Mesothelial cell of epicardium (in vitro differentiated cells): ENCODE results near the gene TM4SF5. TPM values are rescaled to one million over a fixed set of nuclear protein-coding genes. Genes with fewer than 3 reads are reported as not detected.

ENCODE experiments used
- DNase-seq, 2 experiments: peaks; one replicate each; pipeline ENCODE4 v3.0.0; 2021; ENCODE audit warnings: low spot score in 2 of 2; ENCODE audit not compliant: unreplicated experiment in 2 of 2
- H3K27ac Mint-ChIP-seq: 2 replicates; pipeline ENCODE4 v1.8.0; 2021; ENCODE audit warnings: mixed read lengths
- H3K27me3 Mint-ChIP-seq: 2 replicates; pipeline ENCODE4 v1.8.0; 2021; ENCODE audit warnings: low read depth, mixed read lengths
- H3K36me3 Mint-ChIP-seq: 2 replicates; pipeline ENCODE4 v1.8.0; 2021; ENCODE audit warnings: mixed read lengths
- H3K4me1 Mint-ChIP-seq: 2 replicates; pipeline ENCODE4 v1.8.0; 2021; ENCODE audit warnings: mixed read lengths
- H3K4me3 Mint-ChIP-seq: 2 replicates; pipeline ENCODE4 v1.8.0; 2021; ENCODE audit warnings: mild to moderate bottlenecking, moderate library complexity, mixed read lengths
- H3K9me3 Mint-ChIP-seq: 2 replicates; pipeline ENCODE4 v1.8.0; 2021; ENCODE audit warnings: mixed read lengths
- total RNA-seq: library from RNA; stranded (reverse); gene quantifications from 3 replicates; pipeline ENCODE4 v1.2.1, GENCODE V29; 2021
- TF ChIP-seq, protein P1 (sequence below): fragments of 200-600 bp; sonication (generic); IDR thresholded peaks from one replicate; pipeline ENCODE4 v1.5.0; 2021; ENCODE audit warnings: antibody characterized with exemption; ENCODE audit not compliant: unreplicated experiment

The TM4SF5 gene, protein sequence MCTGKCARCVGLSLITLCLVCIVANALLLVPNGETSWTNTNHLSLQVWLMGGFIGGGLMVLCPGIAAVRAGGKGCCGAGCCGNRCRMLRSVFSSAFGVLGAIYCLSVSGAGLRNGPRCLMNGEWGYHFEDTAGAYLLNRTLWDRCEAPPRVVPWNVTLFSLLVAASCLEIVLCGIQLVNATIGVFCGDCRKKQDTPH
- not detected in 3 replicates for total RNA-seq

DNA sequence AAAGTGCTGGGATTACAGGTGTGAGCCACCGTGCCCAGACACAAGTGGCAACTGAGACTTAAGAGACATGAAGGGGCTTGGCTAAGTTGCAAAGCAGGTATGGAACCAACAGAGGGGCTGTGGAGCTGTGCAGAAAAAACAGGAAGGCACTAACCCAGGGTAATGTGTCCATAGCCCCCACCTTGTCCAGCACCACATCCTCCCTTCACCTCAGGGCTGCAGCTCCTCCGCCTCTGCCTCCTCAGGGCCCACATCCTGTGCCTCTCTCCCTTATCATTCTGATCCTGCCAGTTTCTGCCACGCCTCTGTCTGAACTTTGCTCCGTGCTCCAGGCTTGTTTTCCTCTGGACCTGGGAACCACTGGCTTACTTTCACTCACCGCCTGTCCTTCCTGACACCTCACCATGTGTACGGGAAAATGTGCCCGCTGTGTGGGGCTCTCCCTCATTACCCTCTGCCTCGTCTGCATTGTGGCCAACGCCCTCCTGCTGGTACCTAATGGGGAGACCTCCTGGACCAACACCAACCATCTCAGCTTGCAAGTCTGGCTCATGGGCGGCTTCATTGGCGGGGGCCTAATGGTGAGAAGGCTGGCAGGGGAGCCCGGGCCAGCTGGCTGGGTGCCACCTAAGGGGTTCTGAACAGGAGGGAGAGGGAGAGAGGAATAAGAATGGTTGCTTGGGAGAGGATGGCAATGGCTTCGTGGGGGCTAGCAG is at the start of gene TM4SF5:
Gene TM4SF5 (plus strand): TSS at position 368 of the 716 bp plus-strand sequence. CDS start 37 bp downstream, at position 405.
- no peak within 1 kb of the TSS for H3K4me3 Mint-ChIP-seq
- H3K27ac Mint-ChIP-seq = no peak within 1 kb of the TSS
- no peaks in the 10 kb centered on the region for H3K36me3 Mint-ChIP-seq
- H3K4me1 Mint-ChIP-seq = no peaks in the 10 kb centered on the region
- no peak for DNase-seq
- H3K9me3 Mint-ChIP-seq = no peaks in the 10 kb centered on the region
- TF ChIP-seq, protein P1, sequence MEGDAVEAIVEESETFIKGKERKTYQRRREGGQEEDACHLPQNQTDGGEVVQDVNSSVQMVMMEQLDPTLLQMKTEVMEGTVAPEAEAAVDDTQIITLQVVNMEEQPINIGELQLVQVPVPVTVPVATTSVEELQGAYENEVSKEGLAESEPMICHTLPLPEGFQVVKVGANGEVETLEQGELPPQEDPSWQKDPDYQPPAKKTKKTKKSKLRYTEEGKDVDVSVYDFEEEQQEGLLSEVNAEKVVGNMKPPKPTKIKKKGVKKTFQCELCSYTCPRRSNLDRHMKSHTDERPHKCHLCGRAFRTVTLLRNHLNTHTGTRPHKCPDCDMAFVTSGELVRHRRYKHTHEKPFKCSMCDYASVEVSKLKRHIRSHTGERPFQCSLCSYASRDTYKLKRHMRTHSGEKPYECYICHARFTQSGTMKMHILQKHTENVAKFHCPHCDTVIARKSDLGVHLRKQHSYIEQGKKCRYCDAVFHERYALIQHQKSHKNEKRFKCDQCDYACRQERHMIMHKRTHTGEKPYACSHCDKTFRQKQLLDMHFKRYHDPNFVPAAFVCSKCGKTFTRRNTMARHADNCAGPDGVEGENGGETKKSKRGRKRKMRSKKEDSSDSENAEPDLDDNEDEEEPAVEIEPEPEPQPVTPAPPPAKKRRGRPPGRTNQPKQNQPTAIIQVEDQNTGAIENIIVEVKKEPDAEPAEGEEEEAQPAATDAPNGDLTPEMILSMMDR = no peak
- peaks cover 32% of the 10 kb centered on the region for H3K27me3 Mint-ChIP-seq

DNA sequence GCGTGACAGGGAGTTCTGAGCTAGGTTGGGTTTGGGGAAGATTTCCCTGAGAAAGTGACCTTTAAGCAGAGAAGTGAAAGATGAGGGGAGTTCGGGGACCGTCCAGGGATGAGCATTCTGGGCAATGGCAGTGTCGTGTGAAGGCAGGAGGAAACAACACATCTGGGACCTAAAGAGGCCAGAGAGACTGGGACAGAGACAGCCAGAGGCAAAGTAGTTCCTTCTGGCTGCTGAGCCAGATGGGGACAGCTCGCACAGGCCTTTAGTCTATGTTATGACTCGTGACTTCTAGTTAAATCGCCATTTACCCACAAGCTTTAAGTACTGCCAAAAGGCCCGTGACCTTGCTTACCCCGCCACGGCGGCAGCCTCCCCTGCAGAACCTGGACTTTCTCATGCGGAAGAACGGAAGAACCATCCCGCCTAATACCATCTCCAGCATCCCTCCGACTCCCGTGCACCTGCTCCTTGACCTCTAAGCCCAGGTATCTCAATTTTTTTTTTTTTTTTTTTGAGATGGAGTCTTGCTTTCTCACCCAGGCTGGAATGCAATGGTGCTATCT is 48.9 kb upstream of the TM4SF5 start:
- DNase-seq = no peak
- no peak overlapping the region for H3K4me3 Mint-ChIP-seq
- peaks cover 18% of the 10 kb centered on the region for H3K36me3 Mint-ChIP-seq
- peaks cover 11% of the 10 kb centered on the region for H3K4me1 Mint-ChIP-seq
- TF ChIP-seq, protein P1 = no peak
- no peaks in the 10 kb centered on the region for H3K9me3 Mint-ChIP-seq
- peaks cover 7% of the 10 kb centered on the region for H3K27me3 Mint-ChIP-seq
- H3K27ac Mint-ChIP-seq = no peak overlapping the region

DNA sequence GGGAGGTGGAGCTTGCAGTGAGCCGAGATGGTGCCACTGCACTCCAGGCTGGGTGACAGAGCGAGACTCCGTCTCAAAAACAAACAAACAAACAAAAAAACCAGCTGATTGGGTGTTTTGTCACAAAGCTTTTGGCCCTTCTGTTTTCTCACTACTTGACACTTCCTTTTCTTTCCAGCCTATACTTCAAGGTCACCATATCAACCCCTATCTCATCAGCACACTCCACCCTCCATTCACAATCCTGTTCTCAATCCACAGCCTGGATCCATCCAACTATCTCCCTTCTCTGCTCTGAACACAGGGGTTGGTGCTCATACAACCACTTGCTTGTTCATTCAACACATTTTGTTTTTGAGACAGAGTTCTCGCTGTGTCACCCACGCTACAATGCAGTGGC is 47.0 kb upstream of the TM4SF5 start:
- TF ChIP-seq, protein P1 = no peak
- Mint-ChIP-seq H3K36me3 (peaks cover 10% of the 10 kb centered on the region), H3K27me3 (peaks cover 7% of the 10 kb centered on the region), H3K27ac (no peak overlapping the region), H3K4me3 (no peak overlapping the region), H3K4me1 (peaks cover 7% of the 10 kb centered on the region), H3K9me3 (no peaks in the 10 kb centered on the region)
- no peak for DNase-seq

DNA sequence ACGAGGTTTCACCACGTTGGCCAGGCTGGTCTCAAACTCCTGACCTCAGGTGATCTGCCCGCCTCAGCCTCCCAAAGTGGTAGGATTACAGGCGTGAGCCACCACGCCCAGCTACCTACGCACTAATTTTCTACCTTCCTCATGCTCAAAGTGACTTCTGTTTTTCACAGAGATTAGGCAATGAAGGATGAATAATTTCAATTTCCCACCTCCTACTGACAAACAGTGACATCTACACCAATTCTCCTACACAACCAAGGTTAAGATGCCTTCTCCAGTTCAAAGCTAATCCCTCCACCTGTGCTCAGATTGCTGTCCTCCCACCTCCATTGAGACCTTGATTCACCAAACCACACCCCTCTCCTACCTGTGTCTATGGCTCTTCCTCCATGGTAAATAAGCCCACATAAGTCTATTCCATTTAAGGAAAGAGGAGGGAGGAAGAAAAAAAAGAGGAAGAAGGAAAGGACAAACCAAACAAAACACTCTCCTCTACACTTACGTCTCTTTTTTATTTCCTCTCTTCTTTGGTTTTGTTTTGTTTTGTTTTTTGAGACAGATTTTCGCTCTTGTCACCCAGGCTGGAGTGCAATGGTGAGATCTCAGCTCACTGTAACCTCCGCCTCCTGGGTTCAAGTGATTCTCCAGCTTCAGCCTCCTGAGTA is 45.9 kb upstream of the TM4SF5 start:
- peaks cover 4% of the 10 kb centered on the region for H3K36me3 Mint-ChIP-seq
- no peak for DNase-seq
- TF ChIP-seq, protein P1 = no peak
- H3K27ac Mint-ChIP-seq = no peak overlapping the region
- peaks cover 9% of the 10 kb centered on the region for H3K4me1 Mint-ChIP-seq
- no peaks in the 10 kb centered on the region for H3K9me3 Mint-ChIP-seq
- H3K4me3 Mint-ChIP-seq = no peak overlapping the region
- H3K27me3 Mint-ChIP-seq = peaks cover 7% of the 10 kb centered on the region

GRCh38 chr17:4728124-4728523 is 43.6 kb upstream of the TM4SF5 start:
- H3K27me3 Mint-ChIP-seq = peaks cover 7% of the 10 kb centered on the region
- H3K36me3 Mint-ChIP-seq = no peaks in the 10 kb centered on the region
- H3K27ac Mint-ChIP-seq = no peak overlapping the region
- TF ChIP-seq, protein P1 = no peak
- H3K4me3 Mint-ChIP-seq = no peak overlapping the region
- no peak for DNase-seq
- no peaks in the 10 kb centered on the region for H3K9me3 Mint-ChIP-seq
- peaks cover 7% of the 10 kb centered on the region for H3K4me1 Mint-ChIP-seq
